Right lobe of liver (tissue), 6 donors: ENCODE data around the gene LCE2A. TPM values are rescaled to one million over a fixed set of nuclear protein-coding genes. Genes with fewer than 3 reads are reported as not detected.

Source experiments
- ATAC-seq, 4 donors: fragments of 200-7000 bp; cut with Tn5 transposase; one replicate each; pipeline ENCODE4 v1.9.1; 2020; ENCODE audit warnings: mild to moderate bottlenecking in 4 of 4, moderate library complexity in 4 of 4
- DNase-seq, 3 donors: peaks; one replicate each; pipeline ENCODE4 v3.0.0-alpha.2; 2020
- H3K27ac ChIP-seq, 3 donors: fragments of 200-600 bp; one replicate each; pipeline ENCODE4 v1.8.0; 2022
- H3K27me3 ChIP-seq, 2 donors: fragments of 200-600 bp; one replicate each; pipeline ENCODE4 v1.8.0; 2022
- H3K36me3 ChIP-seq, 4 donors: fragments of 200-600 bp; sonication (generic) in 1 of 4; one replicate each; pipeline versions ENCODE4 v1.5.1 to v1.8.0; 2017 to 2022; ENCODE audit warnings: control low read depth in 1 of 4
- H3K4me1 ChIP-seq, 4 donors: fragments of 200-600 bp; sonication (generic) in 1 of 4; one replicate each; pipeline versions ENCODE4 v1.5.1 to v1.8.0; 2017 to 2022; ENCODE audit warnings: control low read depth in 1 of 4
- H3K4me3 ChIP-seq, 3 donors: fragments of 200-600 bp; one replicate each; pipeline ENCODE4 v1.8.0; 2022
- H3K9me3 ChIP-seq, 4 donors: fragments of 200-600 bp; sonication (generic) in 1 of 4; one replicate each; pipeline versions ENCODE4 v1.5.1 to v1.8.0; 2017 to 2022; ENCODE audit warnings: control low read depth in 1 of 4
- CTCF ChIP-seq, 4 donors: fragments of 200-600 bp in 3 of 4; fragments of 450-650 bp in 1 of 4; IDR thresholded peaks; one replicate each; pipeline versions ENCODE4 v1.5.1 to v1.8.0; 2016 to 2022; ENCODE audit warnings: antibody characterized with exemption in 4 of 4, mild to moderate bottlenecking in 2 of 4
- POLR2A ChIP-seq: fragments of 450-650 bp; IDR thresholded peaks from one replicate; pipeline ENCODE4 v1.6.1; 2017; ENCODE audit warnings: antibody characterized with exemption, mild to moderate bottlenecking
- WGBS: methylation state at CpG from one replicate; pipeline ENCODE4 v1.1.6; 2018; ENCODE audit warnings: low coverage, low lambda C conversion rate; ENCODE audit not compliant: insufficient coverage; ENCODE audit errors: missing lambda C conversion rate; 5-methylcytosine and 5-hydroxymethylcytosine counted together
- intact Hi-C, 2 donors: fragments of 100-400 bp; cut with DNase I; formaldehyde crosslinking; loops; one replicate each; pipeline versions ENCODE4 v1.11.2 to v1.14.1; 2022
- total RNA-seq, 6 experiments: library from RNA; depleted of rRNA in 2 of 6; stranded (reverse); fragments of >200 nt in 2 of 6; fragmentation: NEBNext Ultra II Directional in 3 of 6; extraction: Animal tissue kit (Norgen Biotek cat#: 25700) in 3 of 6; gene quantifications; one replicate each; pipeline versions ENCODE4 v1.1.0 to v1.2.4, GENCODE V29; 2016 to 2023
- donor health status: DM: no; HTN: yes; CAD: no.
- donor health status: DM: no; HTN: no; CAD: no.
- donor health status: DM: no; HTN: no; CAD: no.
- donor health status: DM: no; HTN: yes; CAD: no.
- donor health status: DM: no; HTN: yes; CAD: no.

The LCE2A gene
- total RNA-seq, 6 experiments from 2014 or later = not detected

DNA sequence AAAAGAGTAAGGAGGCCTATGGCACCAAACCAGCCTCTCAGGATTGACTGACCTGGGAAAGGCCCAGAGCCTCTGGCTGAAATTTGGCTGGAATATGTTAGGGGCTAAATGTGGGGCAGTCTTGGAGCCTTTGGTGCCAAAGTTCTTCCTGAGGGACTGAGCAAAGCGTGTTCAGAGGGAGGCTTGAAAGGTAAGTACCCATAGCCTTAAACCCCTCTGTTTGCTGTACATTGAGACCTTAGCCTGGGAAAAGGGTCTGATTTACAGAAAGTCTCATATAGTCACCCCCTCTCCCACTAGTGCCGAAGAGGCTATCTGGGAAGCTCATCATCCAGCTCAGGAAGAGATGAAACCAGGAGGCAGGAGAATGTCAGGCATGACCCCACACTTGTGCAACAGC, 9.7 kb downstream of the LCE2A start, which contains the start of gene LCE4A:
Gene LCE4A, plus strand, starts transcription at position 301 of the 400 bp plus-strand sequence. CDS start 916 bp downstream, outside the sequence.
- Histone ChIP-seq H3K9me3 (no peaks in the 10 kb centered on the region), H3K4me1 (no peaks in the 10 kb centered on the region), H3K4me3 (no peak within 1 kb of the TSS), H3K27me3 (no peaks in the 10 kb centered on the region), H3K36me3 (no peaks in the 10 kb centered on the region), H3K27ac (no peak within 1 kb of the TSS)
- intact Hi-C loops = no loop called here
- no CpG with 5 or more reads among the region's 2 CpGs for WGBS
- TF ChIP-seq POLR2A = no peak
- no peak for TF ChIP-seq CTCF (IDR thresholded peaks at IDR 0.05)
- DNase-seq (no peak), ATAC-seq (no peak)

DNA sequence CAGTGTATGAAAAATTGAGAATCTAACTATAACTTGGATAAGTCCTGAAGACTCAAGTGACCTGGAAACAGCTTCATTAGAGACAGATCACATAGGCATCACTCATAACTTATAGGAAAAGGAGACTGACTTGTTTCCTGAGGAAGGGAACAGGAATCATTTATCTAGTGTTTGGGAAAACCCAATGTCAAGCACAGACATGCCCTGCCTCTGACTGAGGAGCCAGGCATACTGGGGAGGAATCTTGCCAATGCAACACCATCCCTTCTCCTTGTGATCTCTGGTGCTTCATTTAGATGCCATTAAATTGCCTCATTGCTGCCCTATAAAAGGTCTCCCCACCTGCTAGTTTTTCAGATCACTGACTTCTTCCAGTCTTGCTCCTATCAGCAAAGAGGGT, 20.1 kb downstream of the LCE2A start:
- DNase-seq (no peak), ATAC-seq (no peak)
- intact Hi-C loops = no loop called here
- no peaks in the 10 kb centered on the region for H3K4me1 ChIP-seq
- TF ChIP-seq POLR2A (no peak), CTCF (IDR thresholded peaks at IDR 0.05) (no peak)
- H3K27me3 ChIP-seq = no peaks in the 10 kb centered on the region
- no peaks in the 10 kb centered on the region for H3K9me3 ChIP-seq
- no peaks in the 10 kb centered on the region for H3K36me3 ChIP-seq
- H3K27ac ChIP-seq = no peak overlapping the region
- no peak overlapping the region for H3K4me3 ChIP-seq

GRCh38 chr1:152725261-152725660, 27.1 kb downstream of the LCE2A start:
- Histone ChIP-seq H3K4me3 (no peak overlapping the region), H3K36me3 (no peaks in the 10 kb centered on the region), H3K4me1 (no peaks in the 10 kb centered on the region), H3K9me3 (no peaks in the 10 kb centered on the region), H3K27me3 (no peaks in the 10 kb centered on the region), H3K27ac (no peak overlapping the region)
- no peak for ATAC-seq
- intact Hi-C loops = no loop called here
- no peak for DNase-seq
- TF ChIP-seq POLR2A (no peak), CTCF (IDR thresholded peaks at IDR 0.05) (no peak)

- Histone ChIP-seq H3K36me3 (no peaks in the 10 kb centered on the region), H3K4me3 (no peak overlapping the region), H3K27me3 (no peaks in the 10 kb centered on the region), H3K27ac (no peak overlapping the region), H3K4me1 (no peaks in the 10 kb centered on the region), H3K9me3 (no peaks in the 10 kb centered on the region)
- DNase-seq = no peak
- no peak for ATAC-seq
- WGBS = 61% methylated on average over 1 of the region's 1 CpG
- no peak for TF ChIP-seq POLR2A
- TF ChIP-seq CTCF (IDR thresholded peaks at IDR 0.05) = no peak
- intact Hi-C loops = no loop called here
Observed at GRCh38 chr1:152728986-152729385, 30.8 kb downstream of the LCE2A start.

- no peak overlapping the region for H3K27ac ChIP-seq
- H3K4me3 ChIP-seq = no peak overlapping the region
- no peaks in the 10 kb centered on the region for H3K4me1 ChIP-seq
- H3K9me3 ChIP-seq = no peaks in the 10 kb centered on the region
- TF ChIP-seq CTCF (IDR thresholded peaks at IDR 0.05) = peak in 3 of 4 donors; percentile 38 to 54 (median 40)
- no peak for TF ChIP-seq POLR2A
- WGBS = 23% methylated on average over 1 of the region's 1 CpG
- no peaks in the 10 kb centered on the region for H3K27me3 ChIP-seq
- intact Hi-C loops = no loop called here
- H3K36me3 ChIP-seq = no peaks in the 10 kb centered on the region
- ATAC-seq = peak; percentile 47 to 59 (median 54)
- no peak for DNase-seq
Observed at GRCh38 chr1:152735648-152736047, 37.5 kb downstream of the LCE2A start.
